Body of pancreas (tissue), 4 donors: ENCODE data around the gene PEA15. TPM values are rescaled to one million over a fixed set of nuclear protein-coding genes. Genes with fewer than 3 reads are reported as not detected.

Experiments used
- ATAC-seq: fragments of 150-250 bp; one replicate; pipeline ENCODE4 v1.9.1; 2016
- DNase-seq, 4 donors: peaks; one replicate each; pipeline ENCODE4 v3.0.0-alpha.2; 2019
- H3K27ac ChIP-seq, 4 donors: fragments of 200-600 bp; sonication (generic); 1 replicate in 3 of 4; 2 replicates in 1 of 4; pipeline versions ENCODE4 v1.5.1 to v1.6.1; 2016 to 2019; ENCODE audit warnings: mild to moderate bottlenecking in 1 of 4, mixed read lengths in 1 of 4, moderate library complexity in 1 of 4
- H3K27me3 ChIP-seq, 2 donors: fragments of 200-600 bp; sonication (generic); one replicate each; pipeline ENCODE4 v1.6.0; 2016; ENCODE audit warnings: mild to moderate bottlenecking in 1 of 2
- H3K36me3 ChIP-seq, 2 donors: fragments of 200-600 bp; sonication (generic); replicated peaks in 1 of 2; 2 replicates each; pipeline ENCODE4 v1.5.1; 2016; ENCODE audit warnings: low read depth in 2 of 2; ENCODE audit not compliant: insufficient read depth in 1 of 2
- H3K4me1 ChIP-seq: fragments of 200-600 bp; sonication (generic); one replicate; pipeline ENCODE4 v1.6.0; 2016
- H3K4me3 ChIP-seq, 2 donors: fragments of 200-600 bp; sonication (generic); 1 replicate in 1 of 2; 2 replicates in 1 of 2; pipeline ENCODE4 v1.5.1; 2016 to 2019
- H3K9me3 ChIP-seq, 3 donors: fragments of 200-600 bp; sonication (generic); 1 replicate in 2 of 3; 2 replicates in 1 of 3; pipeline ENCODE4 v1.5.1; 2016
- POLR2A ChIP-seq, 3 donors: fragments of 450-650 bp; IDR thresholded peaks; one replicate each; pipeline ENCODE4 v1.6.1; 2016; ENCODE audit warnings: antibody characterized with exemption in 3 of 3, mild to moderate bottlenecking in 2 of 3
- WGBS, 2 donors: methylation state at CpG; one replicate each; pipeline ENCODE4 v1.1.5; 2017; 5-methylcytosine and 5-hydroxymethylcytosine counted together
- intact Hi-C: fragments of 100-400 bp; cut with DNase I; formaldehyde crosslinking; loops from one replicate; pipeline ENCODE4 v1.15.1; 2023
- total RNA-seq, 2 donors: library from RNA; depleted of rRNA; stranded (reverse); fragments of >200 nt; gene quantifications; one replicate each; pipeline ENCODE4 v1.1.0, GENCODE V29; 2016
- TF ChIP-seq, protein P1 (sequence below), 7 experiments: fragments of 450-650 bp in 4 of 7; fragments of 200-600 bp in 3 of 7; sonication (generic) in 3 of 7; IDR thresholded peaks; one replicate each; pipeline ENCODE4 v1.5.1; 2016 to 2019; ENCODE audit warnings: antibody characterized with exemption in 7 of 7

Gene PEA15
- total RNA-seq, 2 donors from 2014 or later = 21.4 to 23.9 TPM

- Histone ChIP-seq H3K27me3 (no peaks in the 10 kb centered on the region), H3K4me1 (peaks cover 52% of the 10 kb centered on the region), H3K4me3 (no peak overlapping the region), H3K36me3 (no peaks in the 10 kb centered on the region), H3K27ac (no peak overlapping the region), H3K9me3 (no peaks in the 10 kb centered on the region)
- intact Hi-C loops = loop anchor here (10.0 kb wide), 1 partner anchor 63 kb away; the partner anchor contains the start of gene CASQ1
- TF ChIP-seq, protein P1, sequence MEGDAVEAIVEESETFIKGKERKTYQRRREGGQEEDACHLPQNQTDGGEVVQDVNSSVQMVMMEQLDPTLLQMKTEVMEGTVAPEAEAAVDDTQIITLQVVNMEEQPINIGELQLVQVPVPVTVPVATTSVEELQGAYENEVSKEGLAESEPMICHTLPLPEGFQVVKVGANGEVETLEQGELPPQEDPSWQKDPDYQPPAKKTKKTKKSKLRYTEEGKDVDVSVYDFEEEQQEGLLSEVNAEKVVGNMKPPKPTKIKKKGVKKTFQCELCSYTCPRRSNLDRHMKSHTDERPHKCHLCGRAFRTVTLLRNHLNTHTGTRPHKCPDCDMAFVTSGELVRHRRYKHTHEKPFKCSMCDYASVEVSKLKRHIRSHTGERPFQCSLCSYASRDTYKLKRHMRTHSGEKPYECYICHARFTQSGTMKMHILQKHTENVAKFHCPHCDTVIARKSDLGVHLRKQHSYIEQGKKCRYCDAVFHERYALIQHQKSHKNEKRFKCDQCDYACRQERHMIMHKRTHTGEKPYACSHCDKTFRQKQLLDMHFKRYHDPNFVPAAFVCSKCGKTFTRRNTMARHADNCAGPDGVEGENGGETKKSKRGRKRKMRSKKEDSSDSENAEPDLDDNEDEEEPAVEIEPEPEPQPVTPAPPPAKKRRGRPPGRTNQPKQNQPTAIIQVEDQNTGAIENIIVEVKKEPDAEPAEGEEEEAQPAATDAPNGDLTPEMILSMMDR (IDR thresholded peaks at IDR 0.05) = no peak
- no peak for TF ChIP-seq POLR2A (IDR thresholded peaks at IDR 0.05)
- DNase-seq (no peak), ATAC-seq (no peak)
- WGBS, 2 donors = 89 to 90% methylated on average over 7 of the region's 7 CpGs
These were observed 53.1 kb downstream of the PEA15 start for GRCh38 chr1:160258177-160258798.

DNA sequence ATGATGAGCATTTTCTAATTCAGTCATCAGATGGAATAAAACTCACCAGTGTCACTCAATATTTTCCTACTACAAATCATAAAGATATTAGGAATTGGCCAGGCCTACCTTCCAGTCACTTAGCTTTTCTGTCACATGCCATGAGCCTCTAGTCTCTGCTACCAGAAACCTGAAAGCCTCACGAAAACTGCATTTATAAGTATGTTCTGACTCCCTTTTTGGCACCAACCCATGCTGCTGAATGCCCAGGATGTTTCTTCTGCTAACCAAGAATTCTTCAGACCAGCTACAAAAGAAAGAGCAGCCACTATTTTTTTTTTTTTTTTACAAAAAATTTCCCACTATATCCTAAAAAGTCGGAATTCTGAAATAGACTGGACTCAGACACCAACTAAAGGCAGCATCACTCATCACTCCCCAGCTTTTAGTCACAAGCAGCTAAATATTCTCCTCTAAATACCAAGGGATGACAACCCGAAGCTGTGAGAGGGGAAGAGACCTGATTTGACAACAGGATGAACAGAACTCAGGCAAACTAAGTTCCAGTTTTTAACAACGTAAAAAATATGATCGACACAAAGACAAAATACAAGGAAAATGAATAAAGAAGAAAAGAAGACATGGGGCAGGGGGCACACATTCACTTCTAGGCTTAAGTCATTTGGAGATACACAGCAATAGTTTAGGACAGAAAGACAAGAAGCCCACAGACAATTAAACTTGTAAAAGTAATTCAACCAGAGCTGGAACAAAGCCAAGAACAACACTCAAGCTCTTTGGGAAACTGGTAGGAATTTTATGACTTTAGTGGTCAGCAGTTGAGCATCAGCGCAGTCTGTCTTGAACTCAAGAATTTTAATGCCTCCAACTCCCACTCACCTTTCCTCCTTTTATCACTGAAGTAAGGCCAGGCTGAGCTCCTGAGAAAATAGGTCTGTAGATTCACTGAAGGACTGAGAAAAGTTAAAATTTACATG is 55.5 kb downstream of the PEA15 start:
- Histone ChIP-seq H3K27ac (peak overlapping the region in 3 of 4 donors; percentile 94 to 99 (median 96)), H3K9me3 (no peaks in the 10 kb centered on the region), H3K4me3 (peak overlapping the region in 1 of 2 donors; percentile 43), H3K27me3 (no peaks in the 10 kb centered on the region), H3K4me1 (peaks cover 52% of the 10 kb centered on the region), H3K36me3 (no peaks in the 10 kb centered on the region)
- intact Hi-C loops = no loop called here
- ATAC-seq (no peak), DNase-seq (peak in 1 of 4 donors; percentile 6)
- TF ChIP-seq, protein P1 (IDR thresholded peaks at IDR 0.05) = no peak
- TF ChIP-seq POLR2A (IDR thresholded peaks at IDR 0.05) = no peak
- 26 to 35% methylated on average over 6 of the region's 6 CpGs for WGBS, 2 donors

DNA sequence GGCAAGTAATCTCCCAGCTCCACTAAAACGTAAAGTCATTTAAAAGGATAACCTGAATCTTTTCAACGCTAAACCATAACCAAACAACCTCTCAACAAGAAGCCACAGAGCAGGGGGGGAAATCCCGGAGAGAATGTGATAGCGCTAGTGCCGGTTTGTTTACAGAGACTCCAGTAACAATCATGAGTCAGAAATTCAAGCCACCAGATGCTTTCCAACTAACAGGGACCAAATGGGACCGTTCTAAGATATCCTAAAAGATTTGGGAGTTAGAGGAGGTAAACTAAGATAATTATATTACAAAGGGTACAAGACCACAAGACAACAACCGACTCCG is 56.3 kb downstream of the PEA15 start:
- Histone ChIP-seq H3K9me3 (no peaks in the 10 kb centered on the region), H3K36me3 (no peaks in the 10 kb centered on the region), H3K27me3 (no peaks in the 10 kb centered on the region), H3K4me1 (peaks cover 46% of the 10 kb centered on the region), H3K4me3 (peak overlapping the region; percentile 43 to 80), H3K27ac (peak overlapping the region; percentile 94 to 99 (median 97))
- no peak for TF ChIP-seq POLR2A (IDR thresholded peaks at IDR 0.05)
- TF ChIP-seq, protein P1 (IDR thresholded peaks at IDR 0.05) = no peak
- ATAC-seq (peak; percentile 67), DNase-seq (peak; percentile 60 to 74 (median 62))
- WGBS, 2 donors = 0% methylated on average over 8 of the region's 8 CpGs
- intact Hi-C loops = no loop called here

DNA sequence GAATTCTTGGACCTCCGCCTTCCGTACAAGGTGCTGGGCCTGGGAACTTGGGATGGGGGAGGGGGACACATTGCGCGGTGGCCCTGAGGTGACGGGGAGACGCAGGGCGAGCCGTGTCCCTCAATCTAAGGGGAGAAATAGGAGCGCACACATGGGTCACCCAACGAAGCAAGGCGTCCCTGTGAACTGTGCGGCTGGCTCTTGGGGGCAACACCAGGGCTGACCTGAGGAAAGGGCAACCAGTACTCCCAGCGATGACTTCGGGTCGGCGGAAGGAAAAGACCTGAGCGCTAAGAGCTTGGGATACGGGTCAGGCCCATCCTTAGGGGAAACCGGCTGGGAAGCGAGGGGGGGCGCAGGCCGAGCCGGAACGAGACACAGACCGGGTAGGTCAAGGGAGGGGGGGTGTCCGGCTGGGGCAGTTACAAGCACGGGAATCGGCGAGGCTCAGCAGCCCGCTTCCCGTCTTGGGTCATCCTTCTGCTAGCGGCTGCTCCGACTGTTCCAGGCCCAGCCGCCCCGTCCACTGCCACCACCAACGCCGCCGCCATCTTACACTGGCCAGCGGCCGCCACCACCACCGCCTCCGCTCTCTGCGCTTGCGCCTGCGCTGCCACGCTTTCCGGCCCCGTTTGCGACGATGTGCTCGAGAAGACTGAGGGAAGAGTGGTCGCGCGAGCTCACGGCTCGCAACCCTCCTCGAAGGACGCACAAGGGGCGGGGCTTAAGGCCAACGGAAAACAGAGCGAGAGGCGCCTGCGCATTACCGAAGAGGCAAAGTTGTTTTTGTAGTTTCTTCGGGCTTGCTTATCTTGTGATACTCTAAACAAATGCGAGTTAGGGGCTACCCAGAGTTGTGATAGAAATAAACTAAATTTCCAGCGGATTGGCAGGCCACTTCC is 57.0 kb downstream of the PEA15 start, which contains the start of gene DCAF8:
Gene DCAF8, minus strand, starts transcription at position 657 of the 902 bp plus-strand sequence. CDS start 18,541 bp downstream, outside the sequence.
- peak within 1 kb of the TSS; percentile 94 to 99 (median 97) for H3K27ac ChIP-seq
- WGBS, 2 donors = 0 to 1% methylated on average over 38 to 66 of the region's 67 CpGs
- ATAC-seq (peak; percentile 98), DNase-seq (peak; percentile 98 to 99 (median 99))
- intact Hi-C loops = no loop called here
- H3K27me3 ChIP-seq = no peaks in the 10 kb centered on the region
- H3K4me1 ChIP-seq = peaks cover 40% of the 10 kb centered on the region
- TF ChIP-seq, protein P1 (IDR thresholded peaks at IDR 0.05) = peak in 1 of 7 experiments; percentile 13
- peak; percentile 97 to 99 (median 98) for TF ChIP-seq POLR2A (IDR thresholded peaks at IDR 0.05)
- peak within 1 kb of the TSS; percentile 43 to 80 for H3K4me3 ChIP-seq
- H3K9me3 ChIP-seq = no peaks in the 10 kb centered on the region
- H3K36me3 ChIP-seq = no peaks in the 10 kb centered on the region
